ACHN (cell line): ENCODE data around the gene SPDYE3.
"Not testable (repeated sequence)": the region's sequence is repeated elsewhere in the genome, so short reads cannot be mapped to it uniquely, and the experiment has no call there.

Experiments
- DNase-seq: peaks from one replicate; pipeline ENCODE4 v3.0.0-alpha.2; 2015
- in situ Hi-C: cut with HindIII; loops from 2 replicates; pipeline ENCODE4 v1.10.0; 2017; ENCODE audit warnings: low sequenced_read_pairs, low pct_ligation_motif_present, low pct_unique_long_range_greater_than_20kb

SPDYE3 gene, protein sequence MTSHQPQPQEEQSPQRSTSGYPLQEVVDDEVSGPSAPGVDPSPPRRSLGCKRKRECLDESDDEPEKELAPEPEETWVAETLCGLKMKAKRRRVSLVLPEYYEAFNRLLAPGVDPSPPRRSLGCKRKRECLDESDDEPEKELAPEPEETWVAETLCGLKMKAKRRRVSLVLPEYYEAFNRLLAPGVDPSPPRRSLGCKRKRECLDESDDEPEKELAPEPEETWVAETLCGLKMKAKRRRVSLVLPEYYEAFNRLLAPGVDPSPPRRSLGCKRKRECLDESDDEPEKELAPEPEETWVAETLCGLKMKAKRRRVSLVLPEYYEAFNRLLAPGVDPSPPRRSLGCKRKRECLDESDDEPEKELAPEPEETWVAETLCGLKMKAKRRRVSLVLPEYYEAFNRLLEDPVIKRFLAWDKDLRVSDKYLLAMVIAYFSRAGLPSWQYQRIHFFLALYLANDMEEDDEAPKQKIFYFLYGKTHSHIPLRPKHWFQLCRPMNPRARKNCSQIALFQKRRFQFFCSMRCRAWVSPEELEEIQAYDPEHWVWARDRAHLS

DNA sequence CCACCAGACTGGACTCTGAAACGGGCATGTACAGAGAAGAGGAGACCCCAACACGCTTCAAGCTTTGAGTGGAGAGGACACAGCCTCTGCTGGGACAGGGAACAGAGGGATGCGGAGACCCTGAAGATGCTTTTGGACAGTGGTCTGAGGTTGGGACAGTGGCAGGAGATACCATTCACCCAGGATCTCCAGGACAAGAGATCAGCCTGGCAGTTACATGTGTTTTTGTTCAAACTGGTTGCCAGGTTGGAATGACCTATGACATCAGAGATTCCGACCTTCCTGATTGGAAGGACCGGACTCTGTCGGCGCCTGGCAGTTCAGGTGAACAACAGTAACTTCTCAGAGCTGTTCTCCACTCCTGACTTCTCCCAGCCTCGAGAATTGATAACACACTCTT lies at the start of gene SPDYE3:
TSS of gene SPDYE3 (plus strand) at position 301 of the 400 bp plus-strand sequence. CDS start 184 bp downstream, outside the sequence.
- DNase-seq, in situ Hi-C loops: not testable (repeated sequence)

DNA sequence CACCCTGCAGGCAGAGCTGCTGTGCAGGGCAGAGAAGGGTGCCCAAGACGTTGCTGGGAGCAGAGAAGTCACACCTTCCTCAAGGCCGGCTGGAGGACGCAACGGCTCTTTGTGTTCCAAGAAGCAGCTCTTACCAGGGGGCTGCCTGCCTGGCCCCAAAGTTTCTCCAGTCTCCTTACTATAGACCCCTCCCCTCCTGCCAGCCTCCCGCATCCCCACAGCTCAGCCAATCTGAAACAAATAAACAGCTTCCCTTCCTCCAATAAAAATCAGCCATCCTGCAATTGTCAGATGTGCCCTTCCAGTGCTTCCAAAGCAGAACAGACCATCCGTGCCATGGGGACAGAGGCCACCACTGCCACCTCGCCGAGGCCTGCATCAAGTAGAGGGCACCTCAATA lies 47.5 kb upstream of the SPDYE3 start:
- in situ Hi-C loops, DNase-seq: not testable (repeated sequence)

DNA sequence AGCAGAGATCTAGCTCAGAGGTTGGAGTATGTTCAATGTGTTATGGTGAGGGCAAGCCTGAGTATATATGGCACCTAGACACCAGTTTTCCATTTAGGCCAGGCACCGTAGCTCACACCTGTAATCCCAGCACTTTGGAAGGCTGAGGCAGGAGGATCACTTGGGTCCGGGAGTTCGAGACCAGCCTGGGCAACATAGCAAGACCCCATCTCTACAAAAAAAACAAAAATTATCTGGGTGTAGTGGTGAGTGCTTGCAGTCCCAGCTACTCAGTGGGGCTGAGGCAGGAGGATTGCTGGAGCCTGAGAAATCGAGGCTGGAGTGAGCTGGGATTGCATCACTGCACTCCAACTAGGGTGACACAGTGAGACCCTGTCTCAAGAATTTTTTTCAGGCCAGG lies 44.6 kb upstream of the SPDYE3 start:
- in situ Hi-C loops, DNase-seq: not testable (repeated sequence)

DNA sequence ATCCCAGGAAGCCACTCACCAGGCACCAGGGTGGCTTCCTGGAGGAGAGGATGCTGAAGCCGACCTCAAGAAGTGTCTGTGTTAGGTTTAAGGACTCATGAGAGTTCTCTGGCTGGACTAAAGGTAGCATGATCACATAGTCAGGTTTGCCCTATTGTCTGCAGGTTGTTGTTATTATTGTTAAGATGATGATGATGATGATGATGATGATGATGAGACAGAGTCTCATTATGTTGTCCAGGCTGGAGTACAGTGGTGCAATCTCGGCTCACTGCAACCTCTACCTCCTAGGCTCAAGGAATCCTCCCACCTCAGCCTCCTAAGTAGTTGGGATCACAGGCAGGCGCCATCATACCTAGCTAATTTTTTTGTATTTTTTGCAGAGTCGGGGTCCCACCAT lies 43.3 kb upstream of the SPDYE3 start:
- in situ Hi-C loops, DNase-seq: not testable (repeated sequence)

DNA sequence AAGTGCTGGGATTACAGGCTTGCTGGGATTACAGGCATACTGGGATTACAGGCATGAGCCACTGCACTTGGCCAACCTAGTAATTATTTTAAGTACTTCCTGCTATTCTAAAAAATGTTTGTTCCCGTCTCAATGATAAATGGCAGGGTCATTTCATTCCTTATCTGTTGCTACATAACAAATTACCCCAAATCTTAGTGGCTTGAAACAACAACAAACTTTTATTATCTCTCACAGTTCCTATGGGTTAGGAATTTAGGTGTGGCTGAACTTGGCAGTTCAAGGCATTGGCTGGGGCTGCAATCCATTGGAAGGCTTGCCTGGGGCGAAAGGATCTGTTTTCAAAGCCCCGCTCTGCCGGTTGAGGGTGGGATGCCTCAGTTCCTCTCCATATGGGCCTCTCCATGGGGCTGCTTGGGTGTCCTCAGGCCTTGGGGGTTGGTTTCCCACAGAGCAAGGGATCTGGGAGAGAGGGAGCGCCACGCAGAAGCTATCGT lies 42.8 kb upstream of the SPDYE3 start:
- DNase-seq, in situ Hi-C loops: not testable (repeated sequence)

DNA sequence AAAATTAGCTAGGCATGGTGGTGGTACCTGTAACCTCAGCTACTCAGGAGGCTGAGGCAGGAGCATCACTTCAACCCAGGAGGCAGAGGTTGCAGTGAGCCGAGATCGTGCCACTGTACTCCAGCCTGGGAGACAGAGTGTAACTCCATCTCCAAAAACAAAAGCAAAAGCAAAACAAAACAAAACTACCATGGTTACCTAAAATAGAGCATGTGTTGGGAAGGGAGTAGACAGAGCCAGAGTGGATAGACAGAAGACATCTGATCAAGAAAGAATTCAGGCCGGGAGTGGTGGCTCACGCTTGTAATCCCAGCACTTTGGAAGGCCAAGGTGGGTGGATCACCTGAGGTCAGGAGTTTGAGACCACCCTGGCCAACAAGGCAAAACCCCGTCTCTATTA lies 41.7 kb upstream of the SPDYE3 start:
- in situ Hi-C loops, DNase-seq: not testable (repeated sequence)

DNA sequence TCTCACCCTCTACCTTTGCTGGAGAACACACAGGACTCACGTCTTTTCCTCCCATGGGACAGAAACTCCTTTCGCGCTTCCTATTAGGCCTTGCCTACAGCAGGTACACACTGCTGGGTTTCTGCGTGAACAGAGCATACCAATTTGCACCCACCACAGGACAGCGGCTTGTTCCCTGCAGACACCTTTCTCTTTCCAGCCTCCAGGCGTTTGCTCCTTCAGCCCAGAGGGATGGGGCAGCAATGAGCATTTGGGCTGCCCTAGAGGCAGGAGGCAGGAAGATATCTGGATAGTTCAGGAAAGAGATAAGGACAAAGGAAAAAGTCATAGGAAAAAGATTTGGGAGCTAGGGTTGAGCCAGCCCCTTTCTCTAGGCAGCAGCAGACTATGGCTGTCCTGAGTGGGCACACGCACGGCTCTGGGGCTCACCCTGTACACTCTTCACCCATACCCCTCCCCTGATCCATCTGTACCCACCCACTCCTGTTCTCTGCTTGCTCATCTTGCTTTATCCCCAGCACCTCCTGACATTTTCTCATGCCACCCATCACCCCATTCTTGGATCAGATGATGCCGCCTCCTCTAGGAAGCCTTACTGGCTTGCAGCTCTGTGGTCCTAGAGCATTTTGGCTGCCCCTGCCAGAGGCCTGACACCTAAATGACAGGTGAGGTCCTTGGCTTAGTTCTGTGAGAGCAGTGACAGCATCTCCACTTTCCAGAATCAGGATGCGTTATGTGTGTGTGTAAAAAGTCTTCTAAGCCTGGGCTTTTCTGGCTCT lies 40.7 kb upstream of the SPDYE3 start:
- in situ Hi-C loops: no loop called here
- no peak for DNase-seq

DNA sequence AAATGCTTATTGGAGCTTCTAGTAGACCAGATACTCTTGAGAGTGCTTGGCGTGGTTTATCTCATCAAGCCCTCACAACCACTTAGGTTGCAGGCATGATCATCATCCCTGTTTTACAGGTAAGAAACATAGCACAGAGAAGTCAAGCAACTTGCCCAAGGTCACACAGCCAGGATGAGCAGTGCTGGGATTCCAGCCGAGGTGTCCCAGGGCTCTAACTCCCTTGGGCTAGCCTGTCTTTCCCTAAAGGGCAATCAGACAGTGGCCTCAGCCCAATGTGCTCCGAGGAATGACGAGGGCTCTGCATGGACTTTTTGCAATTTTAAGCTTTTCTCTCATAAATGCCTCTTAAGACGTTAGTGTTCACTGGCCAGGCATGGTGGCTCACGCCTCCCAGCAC lies 39.9 kb upstream of the SPDYE3 start:
- in situ Hi-C loops: no loop called here

DNA sequence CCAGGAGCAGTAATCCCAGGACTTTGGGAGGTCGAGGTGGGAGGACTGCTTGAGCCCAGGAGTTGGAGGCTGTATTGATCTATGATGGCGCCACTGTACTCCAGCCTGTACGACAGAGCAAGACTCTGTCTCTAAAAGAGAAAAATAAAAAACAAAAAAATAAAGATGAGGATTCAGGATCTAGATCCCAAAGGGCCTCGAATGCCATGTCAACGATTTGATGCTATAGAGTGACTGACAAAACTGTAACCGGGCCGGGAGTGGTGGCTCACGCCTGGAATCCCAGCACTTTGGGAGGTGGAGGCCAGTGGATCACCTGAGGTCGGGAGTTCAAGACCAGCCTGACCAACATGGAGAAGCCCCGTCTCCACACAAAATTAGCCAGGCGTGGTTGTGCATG lies 38.6 kb upstream of the SPDYE3 start:
- in situ Hi-C loops, DNase-seq: not testable (repeated sequence)

More for the DNA sequence above, 39.9 kb upstream of the SPDYE3 start:
- no peak for DNase-seq

DNA sequence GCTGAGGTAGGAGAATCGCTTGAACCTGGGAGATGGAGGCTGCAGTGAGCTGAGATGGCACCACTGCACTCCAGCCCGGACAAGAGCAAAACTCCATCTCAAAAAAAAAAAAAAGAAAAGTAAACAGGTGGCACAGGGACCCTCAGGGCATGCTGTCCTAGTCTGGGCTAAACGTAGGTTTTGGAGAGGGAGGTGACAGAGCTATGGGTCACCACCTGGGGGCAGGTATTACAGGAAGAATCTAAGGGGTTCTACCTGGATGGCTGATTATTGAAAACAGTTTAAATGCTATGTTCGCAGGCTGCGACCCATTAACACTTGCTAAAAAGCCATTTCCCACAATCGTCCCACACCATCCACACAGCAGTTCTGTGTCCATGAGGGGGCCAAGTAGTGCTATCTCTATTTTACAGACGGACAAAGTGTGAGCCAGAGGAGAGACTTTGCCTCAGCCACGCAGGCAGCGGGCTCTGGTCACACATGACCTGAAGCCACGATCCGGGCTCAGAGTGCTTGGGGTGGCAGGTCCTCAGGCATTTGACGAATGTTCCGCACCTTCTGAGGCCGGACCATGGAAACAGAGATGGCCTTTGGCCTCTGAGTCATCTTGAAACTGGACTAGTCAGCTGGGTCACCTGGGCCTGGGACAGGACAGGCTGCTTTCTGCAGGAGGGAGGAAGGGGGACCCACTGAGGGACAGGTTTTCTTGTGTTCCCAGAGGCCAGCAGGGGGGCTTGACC lies 38.0 kb upstream of the SPDYE3 start:
- peak; percentile 58 for DNase-seq

DNA sequence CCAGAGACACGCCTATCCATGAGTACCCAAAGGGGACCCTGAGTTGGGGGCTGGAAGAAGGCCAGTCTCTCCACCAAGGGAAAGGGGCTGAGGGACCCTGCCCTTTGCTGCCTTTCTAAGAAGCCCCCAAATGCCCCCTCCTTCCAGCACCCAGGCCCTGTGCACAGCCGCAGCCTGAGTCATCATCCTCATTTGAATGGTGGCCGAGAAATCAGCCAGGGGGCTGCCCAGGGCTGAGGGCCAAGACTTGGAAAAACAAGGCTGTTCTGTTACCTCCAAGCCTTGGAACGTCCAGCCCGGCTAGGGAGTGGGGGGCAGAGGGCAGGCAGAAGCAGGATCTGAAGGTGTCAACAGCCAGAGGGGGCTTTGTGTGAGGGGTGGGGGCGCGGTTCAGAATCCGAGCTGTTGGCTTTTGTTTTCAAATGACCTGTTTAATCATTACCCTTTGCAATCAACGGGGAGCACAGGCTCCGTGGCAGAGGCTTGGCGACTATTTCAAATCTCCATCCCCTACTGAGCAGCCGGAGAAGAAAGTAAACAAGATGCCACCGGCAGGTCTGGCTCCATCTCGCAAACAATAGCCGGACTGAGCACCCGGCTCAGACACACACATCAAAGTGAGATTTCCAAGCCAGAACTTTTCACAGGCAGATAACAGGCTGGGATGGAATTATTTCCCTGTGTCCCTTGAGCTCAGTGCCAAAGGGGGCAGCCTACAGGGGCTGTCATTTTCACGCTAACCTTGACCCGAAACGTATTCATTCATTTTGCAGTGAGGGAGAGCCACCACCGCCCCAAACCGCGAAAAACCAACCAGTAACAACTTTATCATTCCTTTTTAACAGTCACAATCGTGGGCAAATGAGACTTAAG lies 37.2 kb upstream of the SPDYE3 start:
- in situ Hi-C loops: not testable (repeated sequence)
- DNase-seq: peak; percentile 45

More for the DNA sequence above, 38.0 kb upstream of the SPDYE3 start:
- in situ Hi-C loops: not testable (repeated sequence)

DNA sequence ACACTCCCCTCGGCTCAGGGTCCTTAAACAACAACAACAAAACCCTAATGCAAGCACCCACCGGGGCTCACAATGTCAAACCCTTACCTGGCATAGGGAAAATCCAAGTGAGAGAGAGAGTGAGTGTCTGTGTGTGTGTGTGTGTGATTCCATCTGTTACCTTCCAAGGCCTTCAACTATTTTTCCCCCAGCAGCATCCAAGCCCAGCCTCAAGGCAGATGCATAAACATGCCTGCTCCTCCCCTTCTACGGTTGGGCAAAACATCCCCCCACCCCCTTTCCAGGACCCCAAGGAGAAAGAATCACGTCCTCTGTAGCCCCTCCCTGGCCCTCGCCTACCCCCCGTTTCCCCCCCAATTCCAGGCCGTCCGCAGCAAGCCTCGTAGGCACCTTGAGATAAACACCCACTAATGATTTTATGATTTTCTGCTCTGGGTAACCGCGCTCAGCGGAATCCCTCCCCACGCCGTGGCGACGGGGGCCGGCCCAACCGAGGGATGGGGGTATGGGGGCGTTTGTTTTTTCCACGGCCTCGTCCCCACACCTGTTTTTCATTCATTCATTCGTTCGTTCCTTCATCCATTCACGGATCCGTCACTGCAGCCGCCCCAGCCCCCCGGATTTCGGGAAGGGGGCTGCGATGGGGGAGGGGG lies 36.4 kb upstream of the SPDYE3 start:
- peak; percentile 15 for DNase-seq
- in situ Hi-C loops: not testable (repeated sequence)

DNA sequence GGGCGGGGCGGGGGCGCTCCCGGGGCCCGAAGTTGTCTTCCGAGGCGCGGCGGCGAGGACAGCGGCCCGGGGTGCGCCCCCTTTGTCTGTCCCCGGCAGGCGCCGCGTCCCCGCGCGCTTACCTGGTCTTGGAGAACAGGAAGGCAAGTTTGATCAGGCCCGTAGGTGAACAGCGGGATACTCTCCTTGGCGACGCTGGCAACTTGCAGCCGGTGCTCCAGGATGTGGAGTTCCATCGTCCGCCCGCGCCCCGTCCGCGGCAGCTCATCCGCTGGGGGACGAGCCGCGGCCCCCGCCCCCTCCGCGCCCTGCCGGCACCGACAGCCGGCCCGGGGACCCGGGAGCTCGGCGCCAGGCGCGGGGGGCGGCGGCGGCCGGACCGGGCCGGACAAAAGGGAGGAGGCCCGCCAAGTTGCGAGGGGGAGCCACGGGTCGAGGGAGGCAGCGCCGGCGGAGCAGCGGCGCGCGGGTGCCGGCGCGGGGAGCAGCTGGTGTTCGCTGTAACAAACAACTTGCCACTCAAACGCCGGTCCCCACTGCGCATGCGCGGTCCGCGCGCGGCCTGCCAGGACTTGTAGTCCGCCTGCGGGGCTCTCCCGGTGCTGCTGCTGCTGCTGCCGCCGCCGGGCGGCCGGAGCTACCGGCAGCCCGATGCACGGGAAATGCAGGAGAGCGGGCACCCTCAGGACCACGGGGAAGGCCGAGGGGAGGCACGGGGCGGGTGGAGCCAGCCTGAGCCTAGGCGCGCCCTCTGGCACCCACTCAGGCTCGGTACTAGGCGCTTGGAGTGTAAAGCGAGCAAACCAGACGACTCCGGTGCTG lies 35.6 kb upstream of the SPDYE3 start:
- in situ Hi-C loops: no loop called here
- DNase-seq: peak; percentile 98

DNA sequence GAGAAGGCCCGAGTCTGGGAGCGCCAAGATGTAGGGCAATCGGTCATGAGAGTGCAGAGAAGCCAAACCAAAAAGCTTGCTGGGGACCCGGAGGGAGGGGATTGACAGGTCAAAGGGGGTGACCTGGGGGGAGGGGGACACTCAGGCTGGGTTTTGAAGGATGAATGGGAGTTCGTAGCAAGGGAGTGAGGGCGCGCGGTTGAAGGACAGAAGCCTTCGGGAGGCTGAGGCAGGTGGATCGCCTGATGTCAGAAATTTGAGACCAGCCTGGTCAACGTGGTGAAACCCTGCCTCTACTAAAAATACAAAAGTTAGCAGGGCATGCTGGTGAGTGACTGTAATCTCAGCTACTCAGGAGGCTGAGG lies 35.0 kb upstream of the SPDYE3 start:
- DNase-seq, in situ Hi-C loops: not testable (repeated sequence)

DNA sequence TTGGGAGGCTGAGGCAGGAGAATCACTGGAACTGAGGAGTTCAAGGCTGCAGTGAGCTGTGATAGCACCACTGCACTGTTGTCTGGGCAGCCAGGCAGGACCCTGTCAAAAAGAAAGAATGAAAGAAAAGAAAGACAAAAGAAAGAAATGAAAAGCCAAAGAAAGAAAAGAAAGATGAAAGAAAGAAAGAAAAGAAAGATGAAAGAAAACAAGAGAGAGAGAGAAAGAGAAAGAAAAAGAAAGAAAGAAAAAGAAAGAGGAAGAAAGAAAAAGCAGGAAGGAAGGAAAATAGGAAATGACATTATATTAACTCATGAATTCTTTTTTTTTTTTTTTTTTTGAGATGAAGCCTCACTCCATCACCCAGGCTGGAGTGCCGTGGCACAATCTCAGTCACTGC lies 32.4 kb upstream of the SPDYE3 start:
- no peak for DNase-seq
- in situ Hi-C loops: no loop called here

DNA sequence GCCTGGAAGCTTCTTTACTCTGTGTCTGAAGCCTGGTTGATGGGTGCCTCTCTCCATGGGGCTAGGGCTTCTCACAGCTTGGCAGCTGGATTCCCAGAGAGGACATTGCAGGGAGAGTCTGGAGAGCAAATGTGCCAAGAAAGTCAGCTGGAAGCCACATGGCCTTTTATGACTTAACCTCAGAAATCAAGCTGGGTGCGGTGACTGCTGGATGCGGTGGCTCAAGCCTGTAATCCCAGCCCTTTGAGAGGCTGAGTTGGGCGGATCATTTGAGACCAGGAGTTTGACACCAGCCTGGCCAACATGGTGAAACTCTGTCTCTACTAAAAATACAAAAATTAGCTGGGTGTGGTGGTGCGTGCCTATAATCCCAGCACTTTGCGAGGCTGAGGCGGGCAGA lies 31.4 kb upstream of the SPDYE3 start:
- DNase-seq, in situ Hi-C loops: not testable (repeated sequence)
